GM23248 (cell line): ENCODE measurements around the gene WNT5B. TPM values are rescaled to one million over a fixed set of nuclear protein-coding genes. Genes with fewer than 3 reads are reported as not detected.
A peak's percentile ranks its signal among the peaks of the same experiment; 100 is the strongest.

Experiments used
- DNase-seq: peaks from one replicate; pipeline ENCODE4 v3.0.0-alpha.2; 2015
- H2AFZ ChIP-seq: fragments of 200-600 bp; sonication (generic); 2 replicates; pipeline ENCODE4 v1.6.1; 2016; ENCODE audit warnings: antibody characterized with exemption
- H3F3A ChIP-seq: fragments of 200-600 bp; sonication (generic); 2 replicates; pipeline ENCODE4 v1.6.1; 2016; ENCODE audit warnings: mild to moderate bottlenecking, antibody characterized with exemption, mixed run types; ENCODE audit not compliant: insufficient read depth
- H3K27ac ChIP-seq: fragments of 200-600 bp; sonication (generic); 2 replicates; pipeline ENCODE4 v1.5.1; 2016; ENCODE audit warnings: mild to moderate bottlenecking
- H3K27me3 ChIP-seq: fragments of 200-600 bp; sonication (generic); replicated peaks from 2 replicates; pipeline ENCODE4 v1.6.1; 2016; ENCODE audit warnings: mild to moderate bottlenecking; ENCODE audit not compliant: insufficient read depth
- H3K36me3 ChIP-seq: fragments of 200-600 bp; sonication (generic); 2 replicates; pipeline ENCODE4 v1.6.1; 2016; ENCODE audit warnings: low read depth, mild to moderate bottlenecking
- H3K4me1 ChIP-seq: fragments of 200-600 bp; sonication (generic); 2 replicates; pipeline ENCODE4 v1.6.1; 2016; ENCODE audit warnings: mild to moderate bottlenecking; ENCODE audit not compliant: insufficient read depth
- H3K4me2 ChIP-seq: fragments of 200-600 bp; sonication (generic); one replicate; pipeline ENCODE4 v1.6.1; 2016; ENCODE audit warnings: mild to moderate bottlenecking; ENCODE audit not compliant: unreplicated experiment
- H3K4me3 ChIP-seq: fragments of 200-600 bp; sonication (generic); 2 replicates; pipeline ENCODE4 v1.5.1; 2016; ENCODE audit warnings: mild to moderate bottlenecking
- H3K79me2 ChIP-seq: fragments of 200-600 bp; sonication (generic); 2 replicates; pipeline ENCODE4 v1.6.1; 2016; ENCODE audit warnings: mild to moderate bottlenecking; ENCODE audit not compliant: insufficient read depth
- H3K9ac ChIP-seq: fragments of 200-600 bp; sonication (generic); 2 replicates; pipeline ENCODE4 v1.6.1; 2016; ENCODE audit warnings: mild to moderate bottlenecking
- H3K9me2 ChIP-seq: fragments of 200-600 bp; sonication (generic); 2 replicates; pipeline ENCODE4 v1.6.1; 2016; ENCODE audit warnings: mixed run types, mild to moderate bottlenecking, moderate library complexity; ENCODE audit not compliant: insufficient read depth
- H3K9me3 ChIP-seq: fragments of 200-600 bp; sonication (generic); one replicate; pipeline ENCODE4 v1.6.1; 2017; ENCODE audit warnings: low read depth
- H4K20me1 ChIP-seq: fragments of 200-600 bp; sonication (generic); 2 replicates; pipeline ENCODE4 v1.6.0; 2016; ENCODE audit not compliant: insufficient read depth
- EZH2 ChIP-seq: fragments of 200-600 bp; sonication (generic); IDR thresholded peaks from 2 replicates; pipeline ENCODE4 v1.6.1; 2018; ENCODE audit warnings: antibody characterized with exemption, mild to moderate bottlenecking; ENCODE audit not compliant: insufficient read depth, poor library complexity, severe bottlenecking
- EZH2phosphoT487 ChIP-seq: fragments of 200-600 bp; sonication (generic); IDR thresholded peaks from 2 replicates; pipeline ENCODE4 v1.6.1; 2018; ENCODE audit warnings: antibody characterized with exemption, moderate library complexity, mild to moderate bottlenecking, low read depth; ENCODE audit not compliant: insufficient read depth
- WGBS, 2 experiments: methylation state at CpG; one replicate each; pipeline ENCODE4 v1.1.6; 2015 to 2017; ENCODE audit warnings: low lambda C conversion rate in 2 of 2, low coverage in 1 of 2; ENCODE audit errors: missing lambda C conversion rate in 2 of 2; 5-methylcytosine and 5-hydroxymethylcytosine counted together
- in situ Hi-C: fragments of 300-500 bp; cut with MboI; formaldehyde crosslinking; loops from 2 replicates; pipeline ENCODE4 v1.15.0; 2020
- polyA plus RNA-seq: library from polyadenylated mRNA; unstranded; fragments of >200 nt; fragmentation: Nextera tagmentation; extraction: Ambion mirVana; gene quantifications from 2 replicates; pipeline ENCODE4 v1.2.1, GENCODE V29; 2016
- total RNA-seq: library from RNA; depleted of rRNA; stranded (reverse); fragments of >200 nt; shearing (Covaris generic); gene quantifications from 2 replicates; pipeline ENCODE4 v1.2.3, GENCODE V29; 2014; rRNA removed

The WNT5B gene
- total RNA-seq, result 505 and 529 TPM in 2 replicates
- 49.7 and 50.1 TPM in 2 replicates for polyA plus RNA-seq

- Histone ChIP-seq H2AFZ (no peak within 1 kb of the TSS), H3K27ac (no peak within 1 kb of the TSS), H3K27me3 (no peaks in the 10 kb centered on the region), H3K4me1 (peaks cover 37% of the 10 kb centered on the region), H3K9me3 (no peaks in the 10 kb centered on the region), H3K4me3 (peak within 1 kb of the TSS; percentile 48), H4K20me1 (no peaks in the 10 kb centered on the region), H3F3A (peaks cover 50% of the 10 kb centered on the region), H3K4me2 (peak within 1 kb of the TSS; percentile 58), H3K79me2 (peaks cover 93% of the 10 kb centered on the region), H3K36me3 (peaks cover 24% of the 10 kb centered on the region), H3K9me2 (no peaks in the 10 kb centered on the region), H3K9ac (peak within 1 kb of the TSS; percentile 42)
- 92 to 94% methylated on average over 17 of the region's 17 CpGs for WGBS, 2 experiments
- no peak for DNase-seq
- no peak for TF ChIP-seq EZH2phosphoT487
- no peak for TF ChIP-seq EZH2
- in situ Hi-C loops, result no loop called here
Measured at GRCh38 chr12:1628666-1629337, at the start of gene WNT5B. TSS of gene WNT5B (plus strand) at chr12:1629231. CDS start at chr12:1631355, 2,124 bp downstream.

DNA sequence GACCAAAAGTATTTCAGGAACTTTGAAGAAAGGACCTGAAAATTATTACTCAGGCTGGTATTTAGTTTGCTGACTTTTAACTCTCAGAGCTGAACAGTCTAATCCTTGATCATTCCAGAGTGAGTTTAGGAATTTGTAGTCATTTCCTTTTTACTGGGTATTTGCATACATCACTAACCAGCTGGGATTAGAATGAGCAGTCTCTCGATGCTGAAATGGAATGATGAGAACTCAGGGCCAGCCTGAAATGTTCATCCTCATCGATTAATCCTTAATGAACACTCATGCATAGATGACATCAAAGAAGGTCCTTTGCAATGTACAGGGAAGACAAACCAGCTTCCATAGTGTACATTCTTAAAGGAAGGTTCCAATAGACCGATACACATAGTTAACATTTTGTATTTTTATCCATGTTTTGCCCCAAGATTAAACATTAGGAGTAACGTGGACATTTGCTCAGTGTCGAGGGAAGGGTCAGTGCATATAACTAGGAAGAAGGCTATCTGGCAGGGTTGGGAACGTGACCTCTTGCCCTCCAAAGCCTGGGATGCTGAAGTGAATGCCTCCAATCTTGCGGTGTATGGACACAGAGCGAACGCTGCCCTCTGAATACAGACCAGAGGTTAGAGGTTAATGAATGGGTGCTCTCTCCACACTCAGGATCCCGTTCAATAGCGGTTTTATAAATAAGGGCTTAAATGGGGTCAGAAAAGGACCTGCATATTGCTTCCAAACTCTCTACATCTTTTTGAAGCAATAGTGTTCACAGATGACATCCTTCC, 49.2 kb upstream of the WNT5B start:
- Histone ChIP-seq H3K79me2 (peaks cover 98% of the 10 kb centered on the region), H3K4me3 (no peak overlapping the region), H3K4me1 (peaks cover 82% of the 10 kb centered on the region), H3K27ac (peak overlapping the region; percentile 46), H3K9me3 (no peaks in the 10 kb centered on the region), H3K9ac (no peak overlapping the region), H3K4me2 (peak overlapping the region; percentile 46), H3K36me3 (no peaks in the 10 kb centered on the region), H3K27me3 (no peaks in the 10 kb centered on the region), H3K9me2 (no peaks in the 10 kb centered on the region), H3F3A (peaks cover 96% of the 10 kb centered on the region), H2AFZ (no peak overlapping the region), H4K20me1 (no peaks in the 10 kb centered on the region)
- in situ Hi-C loops, result loop anchor here (10.0 kb wide), 1 partner anchor 465 kb away; no protein-coding TSS in a partner anchor
- TF ChIP-seq EZH2phosphoT487 (no peak), EZH2 (no peak)
- peak; percentile 73 for DNase-seq
- WGBS, 2 experiments, result 75 to 76% methylated on average over 11 of the region's 11 CpGs

DNA sequence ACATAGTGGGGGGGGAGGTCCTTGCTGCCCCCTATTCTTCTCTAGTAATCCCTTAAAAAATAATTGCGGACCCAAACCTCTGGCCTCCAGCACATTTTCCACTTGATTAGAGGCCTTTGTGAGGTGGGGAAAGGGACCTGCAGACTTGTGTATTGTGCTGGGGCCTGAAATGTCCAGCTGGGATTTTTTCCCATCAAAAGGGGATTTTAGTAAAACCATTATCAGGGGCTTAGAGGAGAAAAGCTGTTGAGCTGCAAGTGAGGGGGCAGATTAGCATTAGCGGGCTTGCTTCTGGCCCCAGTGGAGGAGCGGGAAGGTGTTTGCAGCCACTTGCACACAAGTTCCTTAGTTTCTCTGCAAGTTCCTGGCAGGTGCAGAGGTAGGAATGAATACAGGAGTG, 48.5 kb upstream of the WNT5B start:
- TF ChIP-seq EZH2, result no peak
- no peak for TF ChIP-seq EZH2phosphoT487
- in situ Hi-C loops, result loop anchor here (10.0 kb wide), 1 partner anchor 466 kb away; no protein-coding TSS in a partner anchor
- H3K27me3 ChIP-seq, result no peaks in the 10 kb centered on the region
- H3K4me3 ChIP-seq, result no peak overlapping the region
- H3K4me2 ChIP-seq, result no peak overlapping the region
- no peak overlapping the region for H2AFZ ChIP-seq
- H4K20me1 ChIP-seq, result 0 out of 2 replicates have a peak, but pooled peaks cover 2% of the 10 kb centered on the region
- WGBS, 2 experiments, result 95 to 100% methylated on average over 3 of the region's 3 CpGs
- peaks cover 96% of the 10 kb centered on the region for H3F3A ChIP-seq
- 0 out of 2 replicates have a peak overlapping the region, but pooled peaks have one; percentile 46 for H3K27ac ChIP-seq
- H3K36me3 ChIP-seq, result no peaks in the 10 kb centered on the region
- peaks cover 77% of the 10 kb centered on the region for H3K4me1 ChIP-seq
- H3K79me2 ChIP-seq, result peaks cover 98% of the 10 kb centered on the region
- no peak overlapping the region for H3K9ac ChIP-seq
- no peak for DNase-seq
- H3K9me2 ChIP-seq, result no peaks in the 10 kb centered on the region
- H3K9me3 ChIP-seq, result no peaks in the 10 kb centered on the region

DNA sequence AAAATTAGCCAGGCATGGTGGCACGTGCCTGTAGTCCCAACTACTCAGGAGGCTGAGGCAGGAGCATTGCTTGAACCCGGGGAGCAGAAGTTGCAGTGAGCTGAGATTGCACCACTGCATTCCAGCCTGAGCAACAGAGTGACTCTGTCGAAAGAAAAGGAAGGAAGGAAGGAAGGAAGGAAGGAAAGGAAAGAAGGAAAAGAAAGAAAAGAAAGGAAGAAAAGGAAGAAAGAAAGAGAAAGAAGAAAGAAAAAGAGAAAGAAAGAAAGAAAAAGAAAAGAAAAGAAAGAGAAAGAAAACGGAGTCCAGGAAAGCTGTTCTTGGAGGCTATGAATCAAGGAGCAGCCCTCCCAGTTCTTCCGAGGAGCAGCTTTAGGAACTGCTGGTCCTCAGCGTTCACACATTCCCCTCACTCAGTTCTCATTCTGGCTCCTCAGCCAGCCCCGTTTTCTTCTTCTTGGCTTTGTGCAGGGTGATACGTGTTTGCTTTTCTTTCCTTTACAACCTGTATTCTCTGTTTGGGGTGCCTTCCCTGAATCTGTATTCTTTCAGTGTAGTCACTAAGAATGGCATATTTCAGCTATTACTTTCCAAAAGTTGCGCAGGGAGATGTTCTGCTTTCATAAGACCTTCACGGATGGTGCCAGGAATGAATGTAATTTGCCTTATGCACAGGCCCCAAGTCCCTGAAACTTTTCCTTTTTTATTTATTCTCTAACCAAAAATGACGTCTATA, 46.9 kb upstream of the WNT5B start:
- H3K4me2 ChIP-seq, result peak overlapping the region; percentile 87
- in situ Hi-C loops, result loop anchor here (10.0 kb wide), 1 partner anchor 467 kb away; no protein-coding TSS in a partner anchor

More for the DNA sequence above, 46.9 kb upstream of the WNT5B start:
- no peak for TF ChIP-seq EZH2
- no peak for TF ChIP-seq EZH2phosphoT487
- Histone ChIP-seq H3K4me1 (peaks cover 64% of the 10 kb centered on the region), H3K27me3 (no peaks in the 10 kb centered on the region), H3K79me2 (peaks cover 98% of the 10 kb centered on the region), H3K27ac (peak overlapping the region; percentile 75), H3K36me3 (no peaks in the 10 kb centered on the region), H3K4me3 (peak overlapping the region; percentile 32), H3F3A (peaks cover 96% of the 10 kb centered on the region), H3K9ac (peak overlapping the region; percentile 71), H2AFZ (no peak overlapping the region), H3K9me3 (no peaks in the 10 kb centered on the region), H4K20me1 (0 out of 2 replicates have a peak, but pooled peaks cover 4% of the 10 kb centered on the region), H3K9me2 (no peaks in the 10 kb centered on the region)
- WGBS, 2 experiments, result 15 to 18% methylated on average over 11 of the region's 11 CpGs
- peak; percentile 94 for DNase-seq
